Neural progenitor cell (in vitro differentiated cells): ENCODE data around the gene ZNF710.

ENCODE experiments used
- CTCF ChIP-seq: fragments of 200-600 bp; sonication (generic); IDR thresholded peaks from 2 replicates; pipeline ENCODE4 v1.5.1; 2017; ENCODE audit warnings: antibody characterized with exemption, mild to moderate bottlenecking
- EZH2 ChIP-seq: fragments of 200-600 bp; sonication (generic); IDR thresholded peaks from 2 replicates; pipeline ENCODE4 v1.6.1; 2017; ENCODE audit warnings: antibody characterized with exemption, mild to moderate bottlenecking, moderate library complexity

DNA sequence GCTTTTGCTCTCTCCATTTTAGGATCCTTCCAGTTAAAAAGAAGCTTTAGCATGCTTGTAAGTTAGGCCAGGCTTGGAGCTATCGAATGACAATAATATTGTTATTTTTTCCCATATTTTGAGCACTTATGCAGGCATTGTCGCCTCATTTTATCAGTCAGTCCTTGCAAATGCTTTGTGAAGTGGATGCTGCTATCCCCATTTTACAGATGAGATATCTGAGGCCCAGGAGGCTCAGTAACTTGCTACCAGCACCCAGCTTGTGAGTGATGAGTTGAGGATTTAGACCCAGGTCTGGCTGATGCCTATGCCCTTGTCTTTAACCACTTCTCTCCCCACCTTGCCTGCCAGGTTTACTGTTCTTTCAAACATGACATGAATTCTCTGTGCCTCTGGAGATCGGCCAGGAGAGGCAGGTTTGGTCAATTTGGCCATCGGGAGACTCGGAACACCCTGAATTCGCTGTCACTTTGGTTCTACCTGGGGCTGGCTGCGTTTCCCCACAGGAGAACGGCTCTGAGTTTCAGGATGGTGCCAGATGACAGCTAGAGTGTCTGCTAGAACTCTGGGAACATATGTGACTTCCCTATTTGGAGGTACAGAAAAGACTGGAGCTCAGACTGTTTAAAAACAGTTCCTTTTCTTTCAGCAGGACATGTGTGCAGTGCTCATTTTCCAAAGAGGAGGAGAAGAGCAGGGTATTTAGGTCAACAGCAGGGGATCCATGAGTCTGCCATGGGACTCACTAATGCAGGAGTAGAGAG lies 25.5 kb upstream of the ZNF710 start:
- no peak for TF ChIP-seq CTCF
- TF ChIP-seq EZH2 = no peak
